Caco-2 (cell line): Measurements from ENCODE around the gene MINDY4B. TPM values are rescaled to one million over a fixed set of nuclear protein-coding genes. Genes with fewer than 3 reads are reported as not detected.

ENCODE experiments used
- BruUV-seq: library from RNA; stranded (reverse); fragments of 400-500 nt; replicated peaks from 2 replicates; lab custom pipeline; 2021; lab: Mats Ljungman, UMichigan
- CTCF ChIA-PET: fragments of 300-600 bp; sonication (Branson Sonifier 250); formaldehyde crosslinking; loops from one replicate; lab custom pipeline; 2022; ENCODE audit warnings: antibody characterized with exemption; lab: Charles Lee
- POLR2A ChIA-PET: fragments of 300-600 bp; sonication (Branson Sonifier 250); formaldehyde crosslinking; loops from one replicate; lab custom pipeline; 2022; ENCODE audit warnings: antibody characterized with exemption; lab: Charles Lee
- DNase-seq, 2 experiments: peaks; one replicate each; pipeline versions ENCODE4 v3.0.0 to v3.0.0-alpha.2; 2020 to 2022
- H3K27me3 ChIP-seq: replicated peaks from 2 replicates; pipeline ENCODE4 v1.6.0; 2011; ENCODE audit warnings: low read length; ENCODE audit not compliant: control insufficient read depth, insufficient read depth
- H3K36me3 ChIP-seq: 2 replicates; pipeline ENCODE4 v1.5.1; 2011; ENCODE audit warnings: low read length; ENCODE audit not compliant: control insufficient read depth, insufficient read depth
- H3K4me1 ChIP-seq: fragments of 250-450 bp; sonication (Bioruptor Pico); 2 replicates; pipeline ENCODE4 v1.5.1; 2020; ENCODE audit warnings: mild to moderate bottlenecking
- H3K4me3 ChIP-seq: 2 replicates; pipeline ENCODE4 v1.5.1; 2011; ENCODE audit warnings: low read depth, mild to moderate bottlenecking, control low read depth, low read length
- H3K9me3 ChIP-seq: fragments of 250-450 bp; sonication (Bioruptor Pico); 2 replicates; pipeline ENCODE4 v1.5.1; 2020; ENCODE audit warnings: mild to moderate bottlenecking, moderate library complexity
- H3K27ac Mint-ChIP-seq: one replicate; pipeline ENCODE4 v1.8.0; 2022; ENCODE audit warnings: mixed read lengths; ENCODE audit not compliant: unreplicated experiment
- H3K27me3 Mint-ChIP-seq: one replicate; pipeline ENCODE4 v1.8.0; 2022; ENCODE audit warnings: mixed read lengths; ENCODE audit not compliant: insufficient read depth, unreplicated experiment
- H3K36me3 Mint-ChIP-seq: one replicate; pipeline ENCODE4 v1.8.0; 2022; ENCODE audit warnings: mild to moderate bottlenecking, mixed read lengths; ENCODE audit not compliant: insufficient read depth, unreplicated experiment
- H3K4me1 Mint-ChIP-seq: one replicate; pipeline ENCODE4 v1.8.0; 2022; ENCODE audit warnings: low read depth, mixed read lengths; ENCODE audit not compliant: unreplicated experiment
- H3K4me3 Mint-ChIP-seq: one replicate; pipeline ENCODE4 v1.8.0; 2022; ENCODE audit warnings: mild to moderate bottlenecking, moderate library complexity, mixed read lengths; ENCODE audit not compliant: unreplicated experiment
- H3K9me3 Mint-ChIP-seq: one replicate; pipeline ENCODE4 v1.8.0; 2022; ENCODE audit warnings: mixed read lengths; ENCODE audit not compliant: unreplicated experiment
- CTCF ChIP-seq, 2 experiments: fragments of 200-600 bp in 1 of 2; IDR thresholded peaks; 1 replicate in 1 of 2; 2 replicates in 1 of 2; pipeline versions ENCODE4 v1.5.1 to v1.8.0; 2011 to 2022; ENCODE audit warnings: antibody characterized with exemption in 1 of 2, control low read depth in 1 of 2, inconsistent platforms in 1 of 2, low read depth in 1 of 2, low read length in 1 of 2, mild to moderate bottlenecking in 1 of 2, moderate library complexity in 1 of 2; ENCODE audit not compliant: insufficient read depth in 1 of 2, severe bottlenecking in 1 of 2, unreplicated experiment in 1 of 2
- intact Hi-C: fragments of 100-400 bp; cut with micrococcal nuclease; formaldehyde crosslinking; loops from one replicate; pipeline ENCODE4 v1.10.0; 2022; ENCODE audit not compliant: unreplicated experiment
- total RNA-seq: library from RNA; stranded (reverse); gene quantifications from 2 replicates; pipeline ENCODE4 v1.2.3, GENCODE V29; 2022

MINDY4B gene
- total RNA-seq, 1 experiment from 2014 or later: not detected

- Histone ChIP-seq H3K27me3 (no peaks in the 10 kb centered on the region), H3K4me3 (no peak overlapping the region), H3K4me1 (no peaks in the 10 kb centered on the region), H3K9me3 (no peaks in the 10 kb centered on the region), H3K36me3 (no peaks in the 10 kb centered on the region)
- H3K36me3 Mint-ChIP-seq: no peaks in the 10 kb centered on the region
- no TSS peak for BruUV-seq
- DNase-seq: no peak
- no peaks in the 10 kb centered on the region for H3K9me3 Mint-ChIP-seq
- H3K4me1 Mint-ChIP-seq: no peaks in the 10 kb centered on the region
- no peak overlapping the region for H3K4me3 Mint-ChIP-seq
- no peak overlapping the region for H3K27ac Mint-ChIP-seq
- intact Hi-C loops: no loop called here
- CTCF ChIA-PET: no interaction called here
- POLR2A ChIA-PET: no interaction called here
- no peak for TF ChIP-seq CTCF (IDR thresholded peaks at IDR 0.05; ENCODE audit: insufficient read depth in 1 of 2, low read depth in 1 of 2, low read length in 1 of 2, severe bottlenecking in 1 of 2, unreplicated experiment in 1 of 2)
- H3K27me3 Mint-ChIP-seq: peaks cover 12% of the 10 kb centered on the region
Measured at GRCh38 chr3:150825916-150826377, 79.3 kb downstream of the MINDY4B start.

- intact Hi-C loops: no loop called here
- Mint-ChIP-seq H3K9me3 (no peaks in the 10 kb centered on the region), H3K36me3 (no peaks in the 10 kb centered on the region), H3K27me3 (peaks cover 10% of the 10 kb centered on the region), H3K4me1 (no peaks in the 10 kb centered on the region), H3K27ac (no peak overlapping the region), H3K4me3 (no peak overlapping the region)
- H3K36me3 ChIP-seq: no peaks in the 10 kb centered on the region
- TF ChIP-seq CTCF (IDR thresholded peaks at IDR 0.05; ENCODE audit: insufficient read depth in 1 of 2, low read depth in 1 of 2, low read length in 1 of 2, severe bottlenecking in 1 of 2, unreplicated experiment in 1 of 2): no peak
- H3K4me3 ChIP-seq: no peak overlapping the region
- CTCF ChIA-PET: no interaction called here
- no peak for DNase-seq
- no peaks in the 10 kb centered on the region for H3K27me3 ChIP-seq
- no peaks in the 10 kb centered on the region for H3K4me1 ChIP-seq
- H3K9me3 ChIP-seq: no peaks in the 10 kb centered on the region
- no TSS peak for BruUV-seq
- POLR2A ChIA-PET: no interaction called here
Measured at GRCh38 chr3:150825192-150825915, 79.9 kb downstream of the MINDY4B start.

DNA sequence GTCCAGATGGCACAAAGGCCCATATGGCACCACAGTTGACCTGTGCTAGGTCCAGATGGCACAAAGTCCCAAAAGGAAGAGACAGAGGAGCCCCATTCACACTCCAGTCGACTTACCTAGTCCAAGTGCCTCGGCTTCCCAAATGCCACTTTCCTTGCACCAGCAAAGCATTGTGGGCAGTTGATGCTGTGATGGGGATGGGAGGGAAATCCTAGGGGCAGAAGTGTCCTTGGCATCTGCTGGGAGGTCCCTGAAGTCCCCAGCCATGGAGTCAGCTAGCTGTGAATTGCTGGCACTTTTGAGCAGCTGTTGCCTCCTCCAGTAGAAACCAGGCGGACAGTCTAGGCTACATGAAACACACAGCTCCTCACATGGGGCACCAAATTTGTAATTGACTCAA is 82.0 kb downstream of the MINDY4B start:
- Mint-ChIP-seq H3K27ac (no peak overlapping the region), H3K4me1 (no peaks in the 10 kb centered on the region), H3K4me3 (no peak overlapping the region), H3K36me3 (no peaks in the 10 kb centered on the region), H3K27me3 (peaks cover 10% of the 10 kb centered on the region), H3K9me3 (no peaks in the 10 kb centered on the region)
- Histone ChIP-seq H3K4me1 (no peaks in the 10 kb centered on the region), H3K27me3 (no peaks in the 10 kb centered on the region), H3K36me3 (no peaks in the 10 kb centered on the region), H3K9me3 (no peaks in the 10 kb centered on the region), H3K4me3 (no peak overlapping the region)
- ChIA-PET CTCF (no interaction called here), POLR2A (no interaction called here)
- intact Hi-C loops: no loop called here
- no TSS peak for BruUV-seq
- TF ChIP-seq CTCF (IDR thresholded peaks at IDR 0.05; ENCODE audit: insufficient read depth in 1 of 2, low read depth in 1 of 2, low read length in 1 of 2, severe bottlenecking in 1 of 2, unreplicated experiment in 1 of 2): no peak
- no peak for DNase-seq
